ENCODE data around the gene SMAD3. TPM values are rescaled to one million over a fixed set of nuclear protein-coding genes. Genes with fewer than 3 reads are reported as not detected.

Gene SMAD3
- total and polyA plus RNA-seq, 10 of the 15 experiments (the other 5 are each of a cell fraction or from before 2014, with no cell fraction given), result 5.6 to 43.2 (median 16.0) TPM

DNA sequence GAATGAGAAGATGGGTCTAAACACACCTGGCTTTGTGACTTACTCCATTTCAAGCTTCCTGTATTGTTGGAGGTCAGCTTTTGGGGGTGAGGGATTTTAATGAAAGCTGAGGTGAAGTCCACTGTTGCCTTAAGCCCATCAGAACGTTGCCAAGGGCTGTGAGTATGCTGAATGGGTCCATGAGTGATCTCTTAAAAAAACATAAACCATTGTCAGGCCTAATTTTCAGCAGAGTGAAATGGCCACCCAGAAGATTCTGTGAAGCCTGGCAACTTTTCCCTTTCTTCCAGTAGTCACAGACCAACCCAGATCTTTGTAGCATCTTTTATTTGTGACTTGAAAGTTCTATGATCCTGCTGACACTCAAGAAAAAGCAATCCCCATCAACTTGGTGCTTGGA is 87.0 kb downstream of the SMAD3 start:
- ChIA-PET POLR2A (interaction anchor here (1.4 kb wide), 1 partner anchor 18 kb away, joined by 3 read pairs; no protein-coding TSS in a partner anchor), SMC1A (ENCODE audit: uncharacterized antibody, unreplicated experiment) (interaction anchor here (0.9 to 2.1 kb wide), 4 partner anchors 9 to 51 kb away, joined by 3 to 6 read pairs (median 4); no protein-coding TSS in a partner anchor), CTCF (no interaction called here), RAD21 (ENCODE audit: unreplicated experiment) (interaction anchor here (1.6 kb wide), 1 partner anchor 62 kb away, joined by 3 read pairs; no protein-coding TSS in a partner anchor)
- no peak overlapping the region for H3K27ac ChIP-seq (ENCODE audit: control insufficient read depth, insufficient read depth)
- H4K20me1 ChIP-seq (ENCODE audit: control insufficient read depth, insufficient read depth), result peaks cover 6% of the 10 kb centered on the region
- no peak for ATAC-seq
- DNase-seq (ENCODE audit: low read depth, low spot score), result no peak
- 100% methylated on average over 1 of the region's 1 CpG for WGBS (ENCODE audit: insufficient coverage, insufficient replicate concordance, low lambda C conversion rate, missing lambda C conversion rate)
- H3K9me3 ChIP-seq (replicated peaks; ENCODE audit: control insufficient read depth, insufficient read depth, low read length), result no peaks in the 10 kb centered on the region; the same call in 1 of the 3 replicates
- TF ChIP-seq, protein P1, sequence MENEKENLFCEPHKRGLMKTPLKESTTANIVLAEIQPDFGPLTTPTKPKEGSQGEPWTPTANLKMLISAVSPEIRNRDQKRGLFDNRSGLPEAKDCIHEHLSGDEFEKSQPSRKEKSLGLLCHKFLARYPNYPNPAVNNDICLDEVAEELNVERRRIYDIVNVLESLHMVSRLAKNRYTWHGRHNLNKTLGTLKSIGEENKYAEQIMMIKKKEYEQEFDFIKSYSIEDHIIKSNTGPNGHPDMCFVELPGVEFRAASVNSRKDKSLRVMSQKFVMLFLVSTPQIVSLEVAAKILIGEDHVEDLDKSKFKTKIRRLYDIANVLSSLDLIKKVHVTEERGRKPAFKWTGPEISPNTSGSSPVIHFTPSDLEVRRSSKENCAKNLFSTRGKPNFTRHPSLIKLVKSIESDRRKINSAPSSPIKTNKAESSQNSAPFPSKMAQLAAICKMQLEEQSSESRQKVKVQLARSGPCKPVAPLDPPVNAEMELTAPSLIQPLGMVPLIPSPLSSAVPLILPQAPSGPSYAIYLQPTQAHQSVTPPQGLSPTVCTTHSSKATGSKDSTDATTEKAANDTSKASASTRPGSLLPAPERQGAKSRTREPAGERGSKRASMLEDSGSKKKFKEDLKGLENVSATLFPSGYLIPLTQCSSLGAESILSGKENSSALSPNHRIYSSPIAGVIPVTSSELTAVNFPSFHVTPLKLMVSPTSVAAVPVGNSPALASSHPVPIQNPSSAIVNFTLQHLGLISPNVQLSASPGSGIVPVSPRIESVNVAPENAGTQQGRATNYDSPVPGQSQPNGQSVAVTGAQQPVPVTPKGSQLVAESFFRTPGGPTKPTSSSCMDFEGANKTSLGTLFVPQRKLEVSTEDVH (IDR thresholded peaks at IDR 0.05; ENCODE audit: low read depth, partially characterized antibody), result no peak
- TF ChIP-seq SUZ12 (IDR thresholded peaks at IDR 0.05; ENCODE audit: unreplicated experiment) (no peak), CHD2 (IDR thresholded peaks at IDR 0.05; ENCODE audit: borderline replicate concordance, low read depth, low read length) (no peak), CBX5 (IDR thresholded peaks at IDR 0.05; ENCODE audit: low read depth) (no peak), ZNF622 (IDR thresholded peaks at IDR 0.05) (no peak), TCF7 (IDR thresholded peaks at IDR 0.05; ENCODE audit: borderline replicate concordance) (no peak), FOS (IDR thresholded peaks at IDR 0.05; ENCODE audit: borderline replicate concordance, extremely low read depth, insufficient read length) (no peak)
- TF ChIP-seq, protein P2, sequence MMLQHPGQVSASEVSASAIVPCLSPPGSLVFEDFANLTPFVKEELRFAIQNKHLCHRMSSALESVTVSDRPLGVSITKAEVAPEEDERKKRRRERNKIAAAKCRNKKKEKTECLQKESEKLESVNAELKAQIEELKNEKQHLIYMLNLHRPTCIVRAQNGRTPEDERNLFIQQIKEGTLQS (IDR thresholded peaks at IDR 0.05; ENCODE audit: borderline replicate concordance, extremely low read depth, low read depth, low read length), result no peak
- TF ChIP-seq, protein P3, sequence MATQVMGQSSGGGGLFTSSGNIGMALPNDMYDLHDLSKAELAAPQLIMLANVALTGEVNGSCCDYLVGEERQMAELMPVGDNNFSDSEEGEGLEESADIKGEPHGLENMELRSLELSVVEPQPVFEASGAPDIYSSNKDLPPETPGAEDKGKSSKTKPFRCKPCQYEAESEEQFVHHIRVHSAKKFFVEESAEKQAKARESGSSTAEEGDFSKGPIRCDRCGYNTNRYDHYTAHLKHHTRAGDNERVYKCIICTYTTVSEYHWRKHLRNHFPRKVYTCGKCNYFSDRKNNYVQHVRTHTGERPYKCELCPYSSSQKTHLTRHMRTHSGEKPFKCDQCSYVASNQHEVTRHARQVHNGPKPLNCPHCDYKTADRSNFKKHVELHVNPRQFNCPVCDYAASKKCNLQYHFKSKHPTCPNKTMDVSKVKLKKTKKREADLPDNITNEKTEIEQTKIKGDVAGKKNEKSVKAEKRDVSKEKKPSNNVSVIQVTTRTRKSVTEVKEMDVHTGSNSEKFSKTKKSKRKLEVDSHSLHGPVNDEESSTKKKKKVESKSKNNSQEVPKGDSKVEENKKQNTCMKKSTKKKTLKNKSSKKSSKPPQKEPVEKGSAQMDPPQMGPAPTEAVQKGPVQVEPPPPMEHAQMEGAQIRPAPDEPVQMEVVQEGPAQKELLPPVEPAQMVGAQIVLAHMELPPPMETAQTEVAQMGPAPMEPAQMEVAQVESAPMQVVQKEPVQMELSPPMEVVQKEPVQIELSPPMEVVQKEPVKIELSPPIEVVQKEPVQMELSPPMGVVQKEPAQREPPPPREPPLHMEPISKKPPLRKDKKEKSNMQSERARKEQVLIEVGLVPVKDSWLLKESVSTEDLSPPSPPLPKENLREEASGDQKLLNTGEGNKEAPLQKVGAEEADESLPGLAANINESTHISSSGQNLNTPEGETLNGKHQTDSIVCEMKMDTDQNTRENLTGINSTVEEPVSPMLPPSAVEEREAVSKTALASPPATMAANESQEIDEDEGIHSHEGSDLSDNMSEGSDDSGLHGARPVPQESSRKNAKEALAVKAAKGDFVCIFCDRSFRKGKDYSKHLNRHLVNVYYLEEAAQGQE (IDR thresholded peaks at IDR 0.05; ENCODE audit: low read depth, low read length), result no peak
- TF ChIP-seq, protein P4, sequence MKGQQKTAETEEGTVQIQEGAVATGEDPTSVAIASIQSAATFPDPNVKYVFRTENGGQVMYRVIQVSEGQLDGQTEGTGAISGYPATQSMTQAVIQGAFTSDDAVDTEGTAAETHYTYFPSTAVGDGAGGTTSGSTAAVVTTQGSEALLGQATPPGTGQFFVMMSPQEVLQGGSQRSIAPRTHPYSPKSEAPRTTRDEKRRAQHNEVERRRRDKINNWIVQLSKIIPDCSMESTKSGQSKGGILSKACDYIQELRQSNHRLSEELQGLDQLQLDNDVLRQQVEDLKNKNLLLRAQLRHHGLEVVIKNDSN (IDR thresholded peaks at IDR 0.05; ENCODE audit: borderline replicate concordance, extremely low read length, insufficient read depth, low read depth, low read length), result no peak
- no TSS peak for BruUV-seq (replicated peaks)
- in situ Hi-C loops (cut with MboI), result no loop called here
- intact Hi-C loops (cut with micrococcal nuclease; ENCODE audit: unreplicated experiment), result no loop called here
- H3K36me3 ChIP-seq (ENCODE audit: control insufficient read depth in 2 of 2, insufficient read depth in 2 of 2, low read length in 1 of 2), result peaks cover 2% of the 10 kb centered on the region in 2 experiments
- H3K4me2 ChIP-seq (ENCODE audit: control insufficient read depth, insufficient read depth), result no peak overlapping the region
- no peak overlapping the region for H3K9ac ChIP-seq (ENCODE audit: control insufficient read depth, insufficient read depth, low read length)
- H3K4me1 ChIP-seq (ENCODE audit: control insufficient read depth, insufficient read depth, low read length), result peaks cover 17% of the 10 kb centered on the region
- no peak overlapping the region for H3K4me3 ChIP-seq
- no peak overlapping the region for H2AFZ ChIP-seq (ENCODE audit: control insufficient read depth, low read depth, low read length)
- FAIRE-seq, result no peak
- H3K27me3 ChIP-seq (replicated peaks in 1 of 2; ENCODE audit: control insufficient read depth in 2 of 2, insufficient read depth in 2 of 2, low read length in 1 of 2), result no peaks in the 10 kb centered on the region
- peaks cover 27% of the 10 kb centered on the region for H3K79me2 ChIP-seq (ENCODE audit: control insufficient read depth, insufficient read depth, low read length)
